ENCODE measurements around the gene UGT8.

Gene UGT8

GRCh38 chr4:114636192-114636935 is 37.8 kb downstream of the UGT8 start:
- ChIA-PET CTCF (interaction anchor here (1.4 to 2.5 kb wide), 2 partner anchors 23 to 72 kb away, joined by 3 to 7 read pairs; no protein-coding TSS in a partner anchor), POLR2A (no interaction called here)
- DNase-seq (ENCODE audit: extremely low spot score) = no peak
- TF ChIP-seq CTCF (IDR thresholded peaks at IDR 0.05; ENCODE audit: control extremely low read depth, extremely low read depth, low read depth, missing control alignments) = no peak

GRCh38 chr4:114642173-114642780 is 43.7 kb downstream of the UGT8 start:
- ChIA-PET CTCF (interaction anchor here (1.5 kb wide), 1 partner anchor 16 kb away, joined by 4 read pairs; no protein-coding TSS in a partner anchor), POLR2A (no interaction called here)
- no peak for TF ChIP-seq CTCF (IDR thresholded peaks at IDR 0.05; ENCODE audit: control extremely low read depth, extremely low read depth, low read depth, missing control alignments)
- no peak for DNase-seq (ENCODE audit: extremely low spot score)

GRCh38 chr4:114649908-114650307 is 51.3 kb downstream of the UGT8 start:
- CTCF ChIA-PET = interaction anchor here (0.7 to 1.6 kb wide), 3 partner anchors 9 to 262 kb away, joined by 3 to 6 read pairs (median 3); no protein-coding TSS in a partner anchor

GRCh38 chr4:114653675-114654074 is 55.1 kb downstream of the UGT8 start:
- POLR2A ChIA-PET = no interaction called here
- no peak for DNase-seq (ENCODE audit: extremely low spot score)
- CTCF ChIA-PET = interaction anchor here (1.4 to 1.7 kb wide), 2 partner anchors 13 to 41 kb away, joined by 4 to 5 read pairs; no protein-coding TSS in a partner anchor
- no peak for TF ChIP-seq CTCF (IDR thresholded peaks at IDR 0.05; ENCODE audit: control extremely low read depth, extremely low read depth, low read depth, missing control alignments)

More at GRCh38 chr4:114649908-114650307, 51.3 kb downstream of the UGT8 start:
- TF ChIP-seq CTCF (IDR thresholded peaks at IDR 0.05; ENCODE audit: control extremely low read depth, extremely low read depth, low read depth, missing control alignments) = no peak
- POLR2A ChIA-PET = no interaction called here
- no peak for DNase-seq (ENCODE audit: extremely low spot score)

- ChIA-PET CTCF (interaction anchor here (0.9 to 1.7 kb wide), 5 partner anchors 12 to 276 kb away, joined by 3 to 5 read pairs (median 4); no protein-coding TSS in a partner anchor), POLR2A (no interaction called here)
- no peak for DNase-seq (ENCODE audit: extremely low spot score)
- no peak for TF ChIP-seq CTCF (IDR thresholded peaks at IDR 0.05; ENCODE audit: control extremely low read depth, extremely low read depth, low read depth, missing control alignments)
These were observed 56.0 kb downstream of the UGT8 start for GRCh38 chr4:114654592-114654991.

- no peak for TF ChIP-seq CTCF (IDR thresholded peaks at IDR 0.05; ENCODE audit: control extremely low read depth, extremely low read depth, low read depth, missing control alignments)
- ChIA-PET CTCF (interaction anchor here (0.9 to 2.5 kb wide), 12 partner anchors 9 to 277 kb away, joined by 4 to 24 read pairs (median 5); no protein-coding TSS in a partner anchor), POLR2A (no interaction called here)
- DNase-seq (ENCODE audit: extremely low spot score) = no peak
These were observed 59.6 kb downstream of the UGT8 start for GRCh38 chr4:114658179-114658578.

All from GM10248 (cell line).